MCF 10A (cell line): ENCODE results near the gene GPC6. TPM values are rescaled to one million over a fixed set of nuclear protein-coding genes. Genes with fewer than 3 reads are reported as not detected.
A peak's percentile ranks its signal among the peaks of the same experiment; 100 is the strongest.

Source experiments
- BruUV-seq: library from RNA; stranded (reverse); fragments of 400-500 nt; replicated peaks from 2 replicates; lab custom pipeline; 2021; lab: Mats Ljungman, UMichigan
- CTCF ChIA-PET: fragments of 300-600 bp; sonication (Branson Sonifier 250); formaldehyde crosslinking; extraction: SDS; loops from one replicate; lab custom pipeline; 2021; ENCODE audit warnings: antibody characterized with exemption, inconsistent platforms; lab: Yijun Ruan, JAX
- POLR2A ChIA-PET: fragments of 300-600, 350-650 bp; sonication (Branson Sonifier 250); formaldehyde crosslinking; extraction: SDS; loops from one replicate; lab custom pipeline; 2020; ENCODE audit warnings: antibody characterized with exemption, inconsistent platforms; lab: Yijun Ruan, JAX
- DNase-seq: peaks from one replicate; pipeline ENCODE4 v3.0.0-alpha.2; 2018; ENCODE audit not compliant: unreplicated experiment
- H3K27ac Mint-ChIP-seq: one replicate; pipeline ENCODE4 v1.8.0; 2022; ENCODE audit warnings: mild to moderate bottlenecking, low read depth, mixed read lengths; ENCODE audit not compliant: unreplicated experiment
- H3K27me3 Mint-ChIP-seq: one replicate; pipeline ENCODE4 v1.8.0; 2022; ENCODE audit warnings: mixed read lengths; ENCODE audit not compliant: insufficient read depth, unreplicated experiment
- H3K36me3 Mint-ChIP-seq: one replicate; pipeline ENCODE4 v1.8.0; 2022; ENCODE audit warnings: mild to moderate bottlenecking, moderate library complexity, mixed read lengths; ENCODE audit not compliant: insufficient read depth, unreplicated experiment
- H3K4me1 Mint-ChIP-seq: one replicate; pipeline ENCODE4 v1.8.0; 2022; ENCODE audit warnings: mixed read lengths; ENCODE audit not compliant: insufficient read depth, unreplicated experiment
- H3K4me3 Mint-ChIP-seq: one replicate; pipeline ENCODE4 v1.8.0; 2022; ENCODE audit warnings: mild to moderate bottlenecking, moderate library complexity, mixed read lengths; ENCODE audit not compliant: unreplicated experiment
- H3K9me3 Mint-ChIP-seq: one replicate; pipeline ENCODE4 v1.8.0; 2022; ENCODE audit warnings: mixed read lengths; ENCODE audit not compliant: unreplicated experiment
- intact Hi-C: fragments of 100-400 bp; cut with micrococcal nuclease; formaldehyde crosslinking; loops from 2 replicates; pipeline ENCODE4 v1.14.1; 2022
- total RNA-seq: library from RNA; stranded (reverse); gene quantifications from 2 replicates; pipeline ENCODE4 v1.2.3, GENCODE V29; 2022
- TF ChIP-seq, protein P1 (sequence below): fragments of 200-600 bp; IDR thresholded peaks from one replicate; pipeline ENCODE4 v1.8.0; 2022; ENCODE audit warnings: antibody characterized with exemption, mild to moderate bottlenecking; ENCODE audit not compliant: unreplicated experiment

GPC6 gene
- total RNA-seq, 1 experiment from 2014 or later = 8.4 TPM

DNA sequence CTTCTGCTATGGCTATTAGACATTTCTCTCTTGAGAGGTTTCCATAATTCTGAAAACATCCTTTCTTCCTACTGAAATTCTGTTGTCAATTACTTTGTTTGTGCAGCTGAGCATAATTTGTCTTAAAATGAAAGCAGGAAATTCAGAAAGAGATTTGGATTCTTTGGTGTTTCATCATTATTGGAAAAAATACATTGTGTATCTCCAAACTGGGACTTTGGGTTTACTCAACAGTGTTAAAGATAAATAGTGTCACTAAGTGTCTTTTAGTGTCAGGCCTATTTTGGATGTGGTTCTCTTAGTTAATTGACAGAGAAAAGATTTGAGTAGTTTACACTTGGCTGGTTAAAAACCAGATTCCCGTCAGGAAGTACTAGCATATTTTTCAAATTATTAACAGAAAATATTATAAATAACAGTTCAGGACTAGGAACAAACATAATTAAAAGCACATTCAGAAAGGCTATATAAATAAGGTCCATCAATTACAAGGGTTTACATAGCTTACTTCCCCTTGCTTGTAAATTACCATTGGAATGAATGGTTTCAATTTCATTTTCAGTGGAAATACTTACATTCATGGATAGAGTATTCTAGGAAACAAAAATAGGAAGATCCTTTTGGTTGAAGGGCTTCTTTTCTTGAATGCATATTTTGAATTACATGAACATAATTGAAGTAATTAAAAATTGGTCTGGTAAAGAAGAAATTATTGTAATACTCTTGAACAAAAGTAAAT, 483.1 kb downstream of the GPC6 start:
- Mint-ChIP-seq H3K27me3 (no peaks in the 10 kb centered on the region), H3K9me3 (peaks cover 11% of the 10 kb centered on the region), H3K27ac (no peak overlapping the region), H3K4me3 (no peak overlapping the region), H3K36me3 (no peaks in the 10 kb centered on the region), H3K4me1 (no peaks in the 10 kb centered on the region)
- CTCF ChIA-PET = no interaction called here
- no peak for DNase-seq
- TF ChIP-seq, protein P1, sequence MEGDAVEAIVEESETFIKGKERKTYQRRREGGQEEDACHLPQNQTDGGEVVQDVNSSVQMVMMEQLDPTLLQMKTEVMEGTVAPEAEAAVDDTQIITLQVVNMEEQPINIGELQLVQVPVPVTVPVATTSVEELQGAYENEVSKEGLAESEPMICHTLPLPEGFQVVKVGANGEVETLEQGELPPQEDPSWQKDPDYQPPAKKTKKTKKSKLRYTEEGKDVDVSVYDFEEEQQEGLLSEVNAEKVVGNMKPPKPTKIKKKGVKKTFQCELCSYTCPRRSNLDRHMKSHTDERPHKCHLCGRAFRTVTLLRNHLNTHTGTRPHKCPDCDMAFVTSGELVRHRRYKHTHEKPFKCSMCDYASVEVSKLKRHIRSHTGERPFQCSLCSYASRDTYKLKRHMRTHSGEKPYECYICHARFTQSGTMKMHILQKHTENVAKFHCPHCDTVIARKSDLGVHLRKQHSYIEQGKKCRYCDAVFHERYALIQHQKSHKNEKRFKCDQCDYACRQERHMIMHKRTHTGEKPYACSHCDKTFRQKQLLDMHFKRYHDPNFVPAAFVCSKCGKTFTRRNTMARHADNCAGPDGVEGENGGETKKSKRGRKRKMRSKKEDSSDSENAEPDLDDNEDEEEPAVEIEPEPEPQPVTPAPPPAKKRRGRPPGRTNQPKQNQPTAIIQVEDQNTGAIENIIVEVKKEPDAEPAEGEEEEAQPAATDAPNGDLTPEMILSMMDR = no peak
- BruUV-seq = no TSS peak
- POLR2A ChIA-PET = no interaction called here
- intact Hi-C loops = no loop called here

DNA sequence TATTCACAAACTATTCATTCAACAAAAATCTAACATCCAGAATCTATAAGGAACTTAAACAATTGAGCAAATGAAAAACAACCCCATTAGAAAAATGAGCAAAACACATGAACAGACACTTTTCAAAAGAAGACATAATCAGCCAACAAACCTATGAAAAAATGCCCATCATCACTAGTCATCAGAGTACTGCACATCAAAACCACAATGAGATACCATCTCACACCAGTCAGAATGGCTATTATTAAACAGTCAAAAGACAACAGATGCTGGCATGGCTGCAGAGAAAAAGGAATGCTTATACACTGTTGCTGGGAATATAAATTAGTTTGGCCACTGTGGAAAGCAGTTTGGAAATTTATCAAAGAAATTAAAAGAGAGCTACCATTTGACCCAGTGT, 487.6 kb downstream of the GPC6 start:
- peaks cover 11% of the 10 kb centered on the region for H3K9me3 Mint-ChIP-seq
- DNase-seq = no peak
- TF ChIP-seq, protein P1 = no peak
- H3K27ac Mint-ChIP-seq = no peak overlapping the region
- POLR2A ChIA-PET = no interaction called here
- H3K4me3 Mint-ChIP-seq = no peak overlapping the region
- H3K4me1 Mint-ChIP-seq = no peaks in the 10 kb centered on the region
- no peaks in the 10 kb centered on the region for H3K27me3 Mint-ChIP-seq
- intact Hi-C loops = no loop called here
- CTCF ChIA-PET = interaction anchor here (1.0 kb wide), 1 partner anchor 39 kb away, joined by 4 read pairs; no protein-coding TSS in a partner anchor
- no TSS peak for BruUV-seq
- H3K36me3 Mint-ChIP-seq = no peaks in the 10 kb centered on the region

DNA sequence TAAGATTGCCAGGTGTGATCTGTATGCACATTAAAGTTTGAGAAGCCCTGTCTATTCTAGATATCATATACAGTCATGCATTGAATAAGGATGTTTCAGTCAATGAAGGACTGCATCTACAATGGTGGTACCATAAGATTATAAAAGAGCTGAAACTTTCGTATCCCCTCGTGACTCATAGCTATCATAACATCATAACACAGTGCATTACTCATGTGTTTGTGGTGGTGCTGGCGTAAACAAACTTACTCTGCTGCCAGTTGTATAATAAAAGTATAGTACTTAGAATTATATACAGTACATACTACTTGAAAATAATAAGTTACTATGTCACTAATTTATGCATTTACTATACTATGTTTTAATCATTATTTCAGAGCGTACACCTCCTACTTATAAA, 489.3 kb downstream of the GPC6 start:
- peak; percentile 44 for DNase-seq
- no TSS peak for BruUV-seq
- POLR2A ChIA-PET = no interaction called here

DNA sequence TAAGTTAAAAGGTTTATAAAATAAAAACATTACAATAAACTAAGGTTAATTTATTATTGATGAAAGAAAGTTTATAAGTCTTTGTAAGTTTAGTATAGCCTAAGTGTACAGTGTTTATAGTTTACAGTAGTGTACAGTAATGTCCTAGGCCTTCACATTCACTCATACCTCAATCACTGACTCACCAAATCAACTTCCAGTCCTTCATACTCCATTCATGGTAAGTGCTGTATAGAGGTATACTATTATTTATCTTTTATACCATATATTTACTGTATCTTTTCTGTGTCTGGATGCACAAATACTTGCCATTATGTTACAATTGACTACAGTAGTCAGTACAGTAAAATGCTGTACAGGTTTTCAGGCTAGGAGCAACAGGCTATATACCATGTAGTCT, 490.0 kb downstream of the GPC6 start:
- Mint-ChIP-seq H3K27ac (no peak overlapping the region), H3K9me3 (peaks cover 20% of the 10 kb centered on the region), H3K27me3 (no peaks in the 10 kb centered on the region), H3K36me3 (no peaks in the 10 kb centered on the region), H3K4me1 (no peaks in the 10 kb centered on the region), H3K4me3 (no peak overlapping the region)
- TF ChIP-seq, protein P1 = no peak
- intact Hi-C loops = no loop called here
- ChIA-PET CTCF (no interaction called here), POLR2A (interaction anchor here (0.6 kb wide), 1 partner anchor 439 kb away, joined by 3 read pairs; no protein-coding TSS in a partner anchor)
- no TSS peak for BruUV-seq
- no peak for DNase-seq

More for the DNA sequence above, 489.3 kb downstream of the GPC6 start:
- no peaks in the 10 kb centered on the region for H3K27me3 Mint-ChIP-seq
- TF ChIP-seq, protein P1 = no peak
- peaks cover 20% of the 10 kb centered on the region for H3K9me3 Mint-ChIP-seq
- no peak overlapping the region for H3K27ac Mint-ChIP-seq
- CTCF ChIA-PET = interaction anchor here (0.6 kb wide), 1 partner anchor 265 kb away, joined by 3 read pairs; no protein-coding TSS in a partner anchor
- intact Hi-C loops = no loop called here
- no peak overlapping the region for H3K4me3 Mint-ChIP-seq
- H3K4me1 Mint-ChIP-seq = no peaks in the 10 kb centered on the region
- H3K36me3 Mint-ChIP-seq = no peaks in the 10 kb centered on the region
